Measurements from ENCODE around the gene RAB2B.

The RAB2B gene

DNA sequence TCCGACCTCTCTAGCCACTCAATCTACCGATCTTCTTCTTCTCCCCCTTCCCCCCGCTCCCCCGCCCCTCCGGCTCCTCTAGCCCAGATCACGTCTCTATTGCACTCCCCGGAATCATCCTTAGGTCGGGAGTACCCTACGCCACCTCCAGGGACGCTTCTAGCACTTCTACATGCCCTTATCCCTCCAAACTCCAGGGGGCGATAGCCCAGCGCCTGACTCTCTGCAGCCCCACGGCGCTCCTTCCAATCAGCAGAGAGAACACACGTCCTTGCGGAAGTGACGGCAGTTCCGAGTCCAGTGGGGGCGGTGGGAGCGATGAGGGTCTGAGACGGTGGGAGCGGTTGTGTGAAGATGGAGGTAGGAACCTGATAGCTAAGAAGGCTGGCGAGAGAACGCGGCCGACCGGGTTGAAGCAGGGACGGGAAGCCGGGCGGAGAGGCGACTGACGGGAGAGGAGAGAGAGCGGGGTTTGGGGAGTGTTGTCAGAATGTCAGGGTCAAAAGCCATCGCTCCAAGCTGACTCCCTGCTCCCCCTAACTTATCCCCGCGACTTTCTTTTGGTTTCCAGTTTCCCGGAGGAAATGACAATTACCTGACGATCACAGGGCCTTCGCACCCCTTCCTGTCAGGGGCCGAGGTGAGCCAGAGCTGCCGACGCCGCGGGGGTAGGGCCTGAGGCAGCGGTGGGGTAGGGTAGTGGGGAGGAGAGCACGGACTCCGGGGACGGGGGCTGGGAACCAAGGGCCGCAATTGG, at the start of gene RAB2B, which contains the start of gene TOX4:
RAB2B (minus strand) TSS at position 35 of the 757 bp plus-strand sequence. CDS start 87 bp downstream, outside the sequence.
TOX4 (plus strand) TSS at position 271 of the 757 bp plus-strand sequence; CDS start at position 355, 84 bp downstream.
- DNase-seq: peak; percentile 90

DNA sequence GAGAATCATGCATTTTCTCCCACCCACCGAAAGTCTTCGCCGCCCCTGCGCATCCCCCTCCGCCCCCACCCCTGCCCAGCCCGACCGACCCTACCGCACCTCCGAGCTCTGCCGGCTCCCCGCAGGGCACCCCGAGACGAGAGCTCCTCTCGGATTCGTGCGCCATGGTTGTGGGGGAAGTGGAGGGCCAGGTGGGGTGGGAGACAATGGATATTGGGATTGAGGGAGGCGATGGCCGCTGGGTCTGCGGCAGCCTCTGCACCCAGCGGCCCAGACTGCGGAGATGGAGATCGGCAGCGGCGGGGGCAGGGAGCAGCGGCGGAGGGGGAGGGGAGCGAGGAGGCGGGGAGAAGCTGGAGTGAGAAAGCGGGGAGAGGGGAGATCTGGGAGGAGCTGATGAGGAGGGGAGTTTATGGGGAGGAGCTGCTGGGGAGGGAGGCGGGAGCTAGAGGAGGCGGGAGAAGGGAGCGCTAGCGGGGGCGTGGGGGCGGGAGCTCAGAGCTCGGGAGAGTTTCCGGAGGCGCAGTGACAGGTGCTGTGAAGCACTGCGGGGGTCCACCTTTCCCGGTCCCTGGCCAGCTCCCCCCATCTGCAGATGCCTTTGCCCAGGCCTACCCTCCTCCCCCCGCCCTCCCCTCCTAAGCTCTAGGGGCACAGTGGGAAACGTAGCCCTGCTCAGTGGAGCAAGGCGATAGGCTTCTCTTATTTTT, 49.4 kb upstream of the RAB2B start, which contains the start of gene SALL2:
SALL2 (minus strand) TSS at position 385 of the 710 bp plus-strand sequence; CDS start at position 166, 219 bp downstream.
- peak; percentile 70 for DNase-seq

DNA sequence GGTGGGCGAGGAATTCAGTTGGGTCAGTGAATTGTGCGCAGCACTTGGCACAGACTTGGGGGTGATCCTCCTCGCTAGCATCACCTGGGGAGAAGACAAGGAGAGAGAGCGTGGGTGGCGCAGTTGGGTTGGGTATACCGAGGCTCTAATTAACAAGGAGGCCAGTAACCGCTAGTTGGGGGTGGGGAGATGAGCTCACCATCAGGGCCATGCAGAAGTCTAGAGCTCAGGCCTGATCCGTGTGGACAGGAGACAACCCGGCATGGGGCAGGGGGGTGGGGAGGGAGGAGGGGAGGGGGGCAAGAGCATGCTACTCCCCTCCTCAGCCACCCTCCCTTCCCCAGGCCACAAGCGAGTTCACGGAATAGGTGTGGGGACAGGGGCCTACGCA, 48.8 kb upstream of the RAB2B start:
- DNase-seq: no peak

DNA sequence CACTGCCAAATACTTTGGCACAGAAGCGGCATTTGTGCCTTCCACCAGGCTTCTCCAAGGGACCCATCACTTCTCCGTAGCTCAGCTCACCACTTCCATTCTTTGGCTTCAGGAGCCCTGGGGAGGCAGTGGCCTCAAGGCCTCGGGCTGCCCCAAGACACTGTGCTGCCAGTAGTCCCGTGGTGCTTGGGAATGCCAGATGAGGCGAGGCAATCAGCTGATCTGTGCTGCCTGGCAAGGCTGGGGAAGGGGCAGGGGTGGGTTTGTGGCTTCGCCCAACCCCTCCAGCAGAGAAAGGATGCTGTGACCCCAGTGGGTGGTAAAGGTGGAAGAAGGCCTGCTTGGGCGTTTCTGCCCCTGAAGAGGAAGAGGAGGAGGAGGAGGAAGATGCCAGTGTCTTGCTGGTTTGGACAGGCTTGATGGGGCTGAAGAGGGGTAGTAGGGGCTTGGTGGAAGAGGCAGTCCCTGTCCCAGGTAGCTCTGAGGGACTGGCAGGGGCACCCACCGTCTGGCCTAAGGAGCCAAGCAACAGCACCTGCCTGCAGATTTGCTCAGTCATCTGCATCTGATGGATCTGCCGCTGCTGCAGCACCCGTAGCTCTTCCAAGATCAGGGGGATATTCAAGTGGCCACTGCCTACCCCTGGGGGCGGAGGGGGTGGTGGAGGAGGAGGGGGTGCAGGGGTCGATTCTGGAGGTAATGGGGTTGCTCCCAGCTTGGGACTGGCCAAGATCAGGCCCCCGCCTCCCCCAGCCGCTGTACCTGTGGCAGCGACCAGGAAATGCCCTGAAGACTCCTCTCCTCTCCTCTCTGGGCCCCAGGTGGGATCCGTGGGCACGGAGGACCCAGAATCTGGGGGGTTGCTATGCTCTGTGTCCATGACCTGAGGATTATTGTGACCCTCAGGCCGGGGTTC, 48.1 kb upstream of the RAB2B start:
- no peak for DNase-seq

DNA sequence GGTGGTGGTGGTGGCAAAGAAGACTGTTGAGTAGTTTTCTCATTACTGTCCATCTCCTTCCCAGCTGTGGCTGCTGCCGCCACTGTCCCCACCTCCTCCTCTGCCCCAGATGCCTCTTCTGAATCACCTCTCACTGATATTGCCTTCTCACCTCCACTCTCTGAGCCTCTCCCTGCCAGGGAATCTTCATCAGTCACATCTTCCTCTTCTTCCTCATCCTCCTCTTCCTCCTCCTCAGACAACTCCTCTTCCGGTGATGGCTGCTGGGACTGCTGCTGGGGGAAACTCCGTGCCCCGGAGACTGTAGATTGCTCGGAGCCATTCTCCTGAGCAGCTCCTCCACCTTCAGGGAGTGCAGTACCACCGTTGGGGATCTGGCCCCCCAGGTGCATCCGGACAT, 46.4 kb upstream of the RAB2B start:
- DNase-seq: no peak

DNA sequence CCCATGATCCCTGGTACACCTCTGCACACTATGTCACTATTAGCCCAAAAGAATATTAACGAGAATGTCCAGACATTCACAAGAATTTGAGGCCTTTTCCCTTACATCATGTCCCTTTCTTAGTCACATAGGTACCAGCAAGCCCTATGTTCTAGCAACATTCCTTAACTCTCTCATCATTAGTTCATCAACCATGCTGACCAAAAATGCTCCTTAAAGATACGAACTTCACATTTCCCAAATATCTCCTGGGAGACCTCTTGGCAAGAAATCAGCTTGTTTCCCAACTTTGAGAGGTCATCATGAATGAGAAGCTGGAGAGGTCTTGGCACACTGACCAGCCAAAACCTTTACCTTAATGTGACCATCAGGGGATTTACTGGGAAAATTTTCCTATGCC, 44.7 kb upstream of the RAB2B start:
- no peak for DNase-seq

DNA sequence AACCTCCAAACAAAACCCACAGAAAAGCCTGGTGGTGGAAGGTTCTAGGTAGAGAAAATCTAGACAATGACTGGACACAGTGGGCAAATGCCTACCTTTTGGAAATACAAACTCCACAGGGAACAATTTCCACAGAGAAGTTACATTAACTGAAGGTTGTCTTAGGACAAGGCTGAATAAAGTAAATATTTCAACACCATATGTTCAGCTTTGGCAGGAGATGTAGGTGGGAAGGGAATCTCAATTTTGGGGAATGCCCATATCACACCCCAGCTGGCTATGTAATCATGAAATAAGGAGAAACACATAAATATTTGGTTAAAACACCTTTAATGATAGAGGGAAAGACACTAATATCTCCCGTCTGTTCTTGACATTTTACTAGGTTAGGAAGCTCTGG, 44.0 kb upstream of the RAB2B start:
- DNase-seq: no peak

DNA sequence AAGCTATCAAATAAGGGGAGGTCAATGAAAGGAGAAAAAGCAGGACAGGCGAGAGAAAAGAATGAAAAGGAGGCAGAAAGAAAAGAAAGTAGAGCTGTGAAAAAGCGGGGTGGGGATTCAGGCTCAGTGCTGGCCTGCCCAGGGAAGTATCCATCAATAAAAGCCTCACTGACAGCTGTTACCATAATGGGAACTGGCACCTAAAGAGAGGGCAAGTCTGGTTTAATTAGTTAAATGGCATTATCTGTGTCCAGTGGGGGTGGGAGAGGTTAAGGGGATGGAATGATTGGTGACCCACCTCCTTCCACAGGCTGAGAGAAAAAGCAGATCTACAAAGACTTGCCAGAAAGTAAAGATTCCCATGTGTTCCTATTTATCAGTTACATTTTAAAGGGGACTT, 42.0 kb upstream of the RAB2B start:
- no peak for DNase-seq

DNA sequence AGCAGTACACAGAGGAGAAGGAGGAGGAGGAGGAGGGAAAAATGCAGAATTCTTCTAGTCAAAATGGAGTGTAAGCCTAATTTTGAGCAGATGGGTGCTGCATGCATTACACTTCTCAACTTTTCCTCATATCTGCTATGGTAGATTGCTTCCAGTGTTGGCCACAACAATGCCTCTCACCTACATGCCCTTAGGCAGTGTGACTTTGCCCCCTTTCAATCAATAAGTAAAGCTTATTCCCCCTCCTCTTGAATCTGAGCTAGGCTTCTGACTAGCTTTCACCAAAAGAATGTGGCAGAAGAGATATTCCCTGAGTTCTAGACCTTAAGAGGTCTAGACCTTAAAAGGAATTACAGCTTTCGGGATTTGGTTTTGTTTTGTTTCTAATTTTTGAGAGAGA, 37.6 kb upstream of the RAB2B start:
- DNase-seq: no peak

DNA sequence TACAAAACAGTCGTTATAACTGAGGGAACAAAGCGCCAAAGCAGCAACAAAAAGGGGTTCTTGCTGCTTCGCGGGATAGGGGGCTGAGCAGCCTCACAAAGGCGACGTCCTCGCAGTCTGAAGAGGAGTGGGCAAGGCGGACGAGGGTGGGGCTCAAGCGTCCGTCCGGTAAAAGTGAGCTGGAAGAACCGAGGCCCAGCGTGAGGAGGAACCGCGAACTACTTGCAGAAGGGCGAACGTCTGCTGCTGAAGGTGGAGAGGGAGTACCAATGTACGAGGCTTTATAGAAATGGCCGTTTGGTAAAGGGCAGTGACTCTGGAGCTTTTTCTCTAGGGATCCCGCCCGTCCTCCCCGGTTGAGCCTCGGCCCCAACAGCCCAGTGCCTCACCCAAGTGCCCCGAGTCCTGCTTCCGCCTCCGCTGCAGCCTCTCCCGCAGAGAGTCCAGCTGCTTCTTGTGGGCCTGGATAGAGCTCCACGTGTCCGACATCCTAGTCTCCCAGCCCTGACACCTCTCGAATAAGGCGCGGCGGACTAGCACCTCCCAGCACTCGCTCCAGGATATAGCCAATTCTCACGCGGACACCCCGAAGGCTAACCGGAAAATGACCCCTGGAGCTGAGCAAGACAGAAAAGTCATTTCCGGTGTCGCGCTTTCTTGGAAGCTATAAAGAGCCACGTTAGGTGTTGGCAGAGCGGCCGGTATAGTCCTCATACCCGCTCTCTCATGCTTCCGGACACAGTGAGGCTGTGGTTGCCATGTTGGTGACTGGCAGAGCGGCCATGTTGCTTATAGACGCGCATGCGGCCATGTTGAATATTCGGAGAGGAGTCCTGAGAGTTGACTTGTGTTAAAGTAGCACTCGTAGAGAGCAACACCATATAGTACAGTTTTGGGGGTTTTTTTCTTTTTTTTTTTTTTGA, 34.2 kb upstream of the RAB2B start, which contains the start of gene METTL3:
METTL3 (minus strand) TSS at position 606 of the 923 bp plus-strand sequence; CDS start at position 489, 117 bp downstream.
- DNase-seq: peak; percentile 89

DNA sequence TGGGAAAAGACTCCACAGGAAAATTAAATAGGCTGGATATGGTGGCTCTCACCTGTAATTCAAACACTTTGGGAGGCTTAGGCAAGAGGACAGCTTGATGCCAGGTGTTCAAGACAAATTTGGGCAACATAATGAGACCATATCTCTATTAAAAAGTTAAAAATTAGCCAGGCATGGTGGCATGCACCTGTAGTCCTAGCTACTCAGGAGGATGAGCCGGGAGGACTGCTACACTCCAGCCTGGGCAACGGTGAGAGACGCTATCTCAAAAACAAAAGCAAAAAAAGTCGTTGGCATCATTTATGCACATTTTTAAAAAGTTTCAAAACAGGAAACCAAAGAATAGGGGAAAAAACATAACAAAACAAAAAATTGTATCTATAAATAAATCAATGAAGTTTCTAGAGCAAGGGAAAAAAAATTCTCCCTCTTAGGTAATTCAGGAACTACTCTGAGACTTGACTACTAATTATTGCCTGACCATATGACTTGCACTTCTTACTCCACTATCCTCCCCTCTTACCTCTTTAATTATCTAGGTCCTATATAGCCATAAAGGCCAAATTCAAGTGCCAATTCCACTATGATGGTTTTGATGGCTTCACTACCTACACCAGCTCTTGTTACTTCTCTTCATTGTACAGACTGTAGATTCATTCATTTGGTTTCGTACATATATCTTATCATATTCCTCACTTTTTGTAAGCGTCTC, 32.8 kb upstream of the RAB2B start:
- DNase-seq: no peak

DNA sequence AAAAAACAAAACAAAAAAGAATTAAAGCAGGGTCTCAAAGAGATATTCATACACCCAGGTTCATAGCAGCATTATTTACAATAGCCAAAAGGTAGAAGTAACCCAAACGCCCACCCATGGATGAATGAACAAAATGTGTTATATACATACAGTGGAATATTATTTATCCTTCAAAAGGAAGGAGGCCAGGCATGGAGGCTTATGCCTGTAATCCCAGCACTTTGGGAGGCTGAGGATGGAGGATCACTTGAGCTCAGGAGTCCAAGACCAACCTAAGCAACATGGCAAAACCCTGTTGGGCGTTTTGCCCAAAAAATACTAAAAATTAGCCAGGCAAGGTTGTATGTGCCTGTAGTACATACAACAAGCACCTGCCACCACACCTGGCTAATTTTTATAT, 29.8 kb upstream of the RAB2B start:
- no peak for DNase-seq

DNA sequence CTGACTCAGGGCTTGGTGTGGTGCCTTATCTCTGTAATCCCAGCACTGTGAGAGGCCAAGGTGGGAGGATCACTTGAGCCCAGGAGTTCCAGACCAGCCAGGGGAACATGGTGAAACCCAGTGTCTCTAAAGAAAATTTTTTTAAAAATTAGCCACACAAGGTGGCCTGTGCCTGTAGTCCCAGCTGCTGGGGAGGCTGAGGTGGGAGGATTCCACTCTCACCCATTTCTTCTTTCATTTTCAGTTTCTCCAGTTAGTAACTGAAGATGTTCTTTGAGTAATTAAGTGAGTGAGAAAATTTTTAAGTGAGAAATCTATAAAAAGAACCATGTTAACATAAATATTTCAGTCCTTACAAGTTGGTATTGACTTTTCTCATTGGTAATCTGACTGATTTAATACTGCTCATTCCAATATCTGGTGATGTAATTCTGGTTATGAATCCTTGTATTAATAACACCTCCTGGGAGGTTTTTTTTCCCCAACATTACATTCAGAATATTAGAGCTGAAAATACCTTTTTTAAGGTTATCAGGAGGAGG, 28.3 kb upstream of the RAB2B start:
- no peak for DNase-seq

DNA sequence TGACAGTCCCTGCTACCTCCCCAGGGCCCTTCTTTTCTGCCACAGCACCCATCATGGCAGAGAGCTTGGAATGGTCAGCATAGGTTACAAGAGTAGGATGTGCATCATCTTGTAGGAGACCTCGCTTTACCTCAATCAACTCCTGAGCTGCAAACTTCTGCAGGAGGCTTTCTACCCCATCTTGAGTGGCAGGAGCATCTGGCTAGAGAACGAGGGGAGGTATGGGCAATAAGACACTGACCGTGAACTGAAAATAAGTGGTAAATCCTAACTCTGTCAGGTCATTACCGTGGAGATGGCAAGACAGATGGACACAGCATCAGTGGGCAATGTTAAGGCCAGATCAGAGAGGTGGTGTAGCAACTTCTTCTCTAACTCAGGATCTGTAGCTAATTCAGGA, 26.6 kb upstream of the RAB2B start:
- DNase-seq: no peak

DNA sequence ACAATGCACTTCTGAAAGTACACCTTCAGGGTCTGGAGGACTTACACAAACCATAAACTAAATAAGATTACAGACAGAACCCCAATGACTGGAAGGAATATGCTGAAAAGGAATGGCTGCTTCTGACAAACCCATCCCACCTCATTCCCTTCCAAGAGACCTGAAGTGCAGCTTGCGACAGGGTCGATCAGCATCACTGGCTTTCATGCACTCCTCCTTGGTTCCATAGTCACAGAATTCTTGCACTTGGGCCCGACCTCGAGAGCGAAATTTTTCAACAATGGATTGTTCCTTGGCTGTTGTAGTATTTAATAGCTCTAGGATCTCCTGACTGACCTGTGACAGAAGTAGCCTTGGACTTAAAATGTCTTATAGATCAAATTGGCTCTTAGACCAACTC, 24.8 kb upstream of the RAB2B start:
- DNase-seq: no peak

DNA sequence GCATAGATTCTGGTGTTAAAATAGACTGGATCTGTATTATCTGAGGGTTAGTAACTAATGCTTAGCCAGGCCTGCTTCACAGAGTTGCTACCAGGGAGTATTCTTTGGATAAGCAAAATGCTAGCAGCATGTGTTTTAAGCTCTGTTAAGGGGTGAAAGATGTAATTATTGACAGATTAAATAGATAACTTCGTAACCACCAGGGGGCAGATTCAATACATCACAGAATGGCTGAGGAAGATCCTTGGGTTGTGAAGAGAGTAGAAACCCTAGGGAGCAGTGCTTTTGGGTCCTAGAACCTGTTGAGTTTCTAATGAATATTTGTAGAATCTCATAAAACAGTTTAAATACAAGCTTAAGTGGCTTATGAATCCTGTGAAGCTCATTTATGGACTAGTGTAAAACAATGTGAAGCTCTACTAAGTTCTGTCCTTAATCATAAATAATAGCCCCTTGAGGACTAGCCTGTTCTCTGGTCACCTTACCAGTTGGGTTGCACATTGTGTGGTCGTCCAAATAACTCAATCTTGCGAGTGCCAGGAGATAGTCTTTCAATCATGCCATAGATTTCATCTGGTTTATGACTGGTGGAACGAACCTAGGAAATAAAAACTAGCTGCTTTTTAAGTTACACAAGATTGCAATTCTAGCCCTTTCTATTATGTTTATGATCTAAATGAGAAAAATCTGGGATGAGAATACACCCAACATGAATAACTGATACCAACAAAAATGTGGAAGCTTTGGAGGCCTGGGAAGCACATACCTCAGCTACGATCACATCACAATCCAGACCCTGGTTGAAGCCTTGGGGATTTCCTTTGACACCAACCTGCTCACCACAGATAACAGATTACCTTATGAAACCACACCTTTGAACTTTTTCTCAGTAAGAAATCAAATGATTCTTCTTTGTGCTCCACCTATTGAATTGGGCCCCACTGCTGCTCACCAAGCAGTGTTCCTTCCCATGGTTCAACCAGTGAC, 22.1 kb upstream of the RAB2B start:
- DNase-seq: no peak

DNA sequence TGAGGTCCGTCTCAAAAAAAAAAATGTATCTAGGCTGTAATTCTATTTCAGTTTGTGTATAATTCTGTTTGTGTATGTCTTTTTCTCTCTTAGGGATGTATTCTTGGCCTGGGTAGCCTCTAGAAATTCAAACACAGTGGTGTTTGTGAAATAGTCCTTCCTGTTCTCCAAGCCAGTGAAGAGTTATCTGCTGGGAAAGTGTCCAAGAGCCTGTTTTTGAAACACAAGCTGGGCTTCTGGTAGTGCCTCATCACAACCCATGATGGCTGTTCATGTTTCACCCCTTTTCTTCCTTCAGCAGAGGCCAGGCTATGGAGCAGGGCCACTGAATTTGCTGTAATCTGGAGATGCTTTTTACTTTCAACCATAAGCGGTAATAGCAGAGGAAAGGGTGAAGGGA, 19.7 kb upstream of the RAB2B start:
- DNase-seq: no peak

DNA sequence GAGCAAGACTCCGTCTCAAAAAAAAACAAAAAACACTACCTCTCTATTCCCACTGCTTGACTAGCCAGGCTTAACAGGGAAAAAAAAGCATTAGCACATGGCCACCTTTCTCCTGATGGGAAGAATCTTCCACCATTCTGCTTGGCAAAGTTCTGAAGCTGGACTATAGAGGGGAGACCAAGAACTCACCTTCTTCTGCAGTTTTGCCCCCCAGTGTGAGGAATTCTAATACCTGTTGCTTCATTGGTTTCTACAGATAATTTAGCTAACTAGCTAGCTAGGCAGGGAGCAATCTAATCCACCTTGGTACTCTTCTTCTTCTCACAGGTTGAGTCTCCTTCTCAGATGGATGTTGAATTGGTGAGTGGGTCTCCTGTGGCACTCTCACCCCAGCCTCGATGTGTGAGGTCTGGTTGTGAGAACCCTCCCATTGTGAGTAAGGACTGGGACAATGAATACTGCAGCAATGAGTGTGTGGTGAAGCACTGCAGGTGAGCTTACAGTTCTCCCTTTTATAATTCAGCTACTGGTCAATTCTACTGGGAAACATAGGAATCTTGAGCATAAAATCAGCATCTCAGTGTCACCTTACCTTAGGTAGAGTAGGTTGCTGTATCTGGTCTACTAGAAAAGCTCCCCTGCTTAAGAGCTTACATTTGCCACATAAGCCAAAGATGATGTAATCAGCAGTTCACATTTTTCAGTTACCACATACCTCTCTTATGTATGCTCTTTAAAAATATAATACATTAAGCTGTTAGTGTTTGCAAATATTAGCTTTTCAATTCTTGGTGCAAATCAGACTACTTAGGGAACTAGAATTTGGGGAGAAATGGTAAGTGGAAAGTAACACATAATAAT, 18.4 kb upstream of the RAB2B start:
- no peak for DNase-seq
